Inferior parietal cortex (tissue), 1 donor: ENCODE measurements around the gene SUSD5.
"Not testable (repeated sequence)": the region's sequence is repeated elsewhere in the genome, so short reads cannot be mapped to it uniquely, and the experiment has no call there.

Experiments
- DNase-seq: peaks from one replicate; pipeline ENCODE4 v3.0.0-alpha.2; 2016; ENCODE audit errors: extremely low spot score

The SUSD5 gene

DNA sequence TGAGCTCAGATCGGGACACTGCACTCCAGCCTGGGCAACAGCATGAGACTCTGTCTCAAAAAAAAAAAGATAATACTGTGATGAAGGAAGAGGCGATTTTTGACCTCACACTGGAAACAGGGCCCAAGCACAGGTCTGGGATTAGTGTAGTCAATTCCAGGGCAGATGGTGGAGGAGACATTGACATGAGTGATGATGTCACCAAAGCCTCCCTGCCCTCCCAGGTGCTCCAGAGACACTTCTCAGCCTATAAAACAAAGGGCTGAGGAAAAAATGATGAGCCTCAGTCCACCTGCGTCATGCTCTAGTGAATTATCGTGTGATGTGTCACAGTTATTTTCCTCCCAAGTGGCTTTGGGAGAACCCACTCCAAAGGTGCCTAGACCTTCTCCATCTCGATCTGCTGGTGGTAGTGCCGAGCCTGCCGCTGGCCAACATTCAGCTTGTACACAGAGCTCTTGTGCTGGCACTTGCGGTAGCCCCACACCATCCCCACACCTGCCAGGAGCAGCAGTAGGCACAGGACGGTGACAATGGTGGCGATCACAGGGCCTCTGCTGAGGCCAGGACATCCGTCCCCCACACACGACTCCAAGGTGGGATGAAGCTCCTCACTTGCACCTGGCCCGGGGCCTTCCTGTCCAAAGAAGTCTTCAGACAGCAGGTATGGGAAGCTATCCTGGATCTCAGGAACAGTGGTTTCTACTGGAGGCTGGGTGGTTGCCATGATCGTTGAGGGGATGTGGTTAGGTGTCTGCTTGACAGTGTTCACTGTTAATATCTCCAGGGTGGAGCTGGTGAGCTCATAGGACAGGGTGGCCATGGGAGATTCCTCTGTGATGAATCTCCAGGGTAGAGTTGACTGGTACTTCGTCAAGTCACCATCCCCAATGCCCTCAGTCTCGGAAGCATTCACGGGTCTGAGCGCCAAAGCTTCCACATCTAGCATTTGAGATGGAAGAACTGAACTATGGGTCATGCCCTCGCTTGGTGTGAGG, 65.9 kb downstream of the SUSD5 start:
- no peak for DNase-seq

- DNase-seq: no peak
Measured at GRCh38 chr3:33149342-33149741, 69.3 kb downstream of the SUSD5 start.

DNA sequence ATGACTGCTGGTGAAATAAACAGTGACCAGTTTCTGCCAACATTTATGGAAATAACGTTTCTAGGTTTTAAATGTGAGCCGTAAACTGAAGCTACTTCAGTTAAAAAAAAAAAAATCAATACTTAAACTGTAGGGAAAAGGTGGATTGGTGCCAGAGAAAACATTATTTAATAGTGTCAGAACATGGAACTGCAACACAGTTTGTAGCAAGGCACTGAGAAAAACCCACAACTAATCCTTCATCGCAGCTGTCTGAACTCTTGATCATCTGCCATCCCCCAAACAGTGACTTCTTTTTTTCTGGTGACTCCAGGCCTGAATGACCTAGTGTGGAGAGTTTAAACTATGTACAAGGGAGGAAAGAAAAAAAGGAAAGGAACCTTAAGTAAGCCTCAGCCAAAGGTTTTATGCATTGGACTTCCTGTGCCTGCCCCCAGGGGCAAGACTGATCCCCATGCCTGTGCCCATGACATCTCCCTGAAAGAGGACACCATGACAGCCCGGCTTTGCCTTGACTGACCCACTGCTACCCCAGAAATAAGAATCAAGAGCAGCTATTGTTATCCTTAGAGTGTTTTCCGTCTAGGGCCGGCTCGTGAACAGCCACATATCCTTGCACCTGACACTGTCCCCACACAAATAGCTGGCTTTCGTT, 71.7 kb downstream of the SUSD5 start:
- DNase-seq: peak; percentile 84

- no peak for DNase-seq
Measured at GRCh38 chr3:33145901-33146580, 72.6 kb downstream of the SUSD5 start.

DNA sequence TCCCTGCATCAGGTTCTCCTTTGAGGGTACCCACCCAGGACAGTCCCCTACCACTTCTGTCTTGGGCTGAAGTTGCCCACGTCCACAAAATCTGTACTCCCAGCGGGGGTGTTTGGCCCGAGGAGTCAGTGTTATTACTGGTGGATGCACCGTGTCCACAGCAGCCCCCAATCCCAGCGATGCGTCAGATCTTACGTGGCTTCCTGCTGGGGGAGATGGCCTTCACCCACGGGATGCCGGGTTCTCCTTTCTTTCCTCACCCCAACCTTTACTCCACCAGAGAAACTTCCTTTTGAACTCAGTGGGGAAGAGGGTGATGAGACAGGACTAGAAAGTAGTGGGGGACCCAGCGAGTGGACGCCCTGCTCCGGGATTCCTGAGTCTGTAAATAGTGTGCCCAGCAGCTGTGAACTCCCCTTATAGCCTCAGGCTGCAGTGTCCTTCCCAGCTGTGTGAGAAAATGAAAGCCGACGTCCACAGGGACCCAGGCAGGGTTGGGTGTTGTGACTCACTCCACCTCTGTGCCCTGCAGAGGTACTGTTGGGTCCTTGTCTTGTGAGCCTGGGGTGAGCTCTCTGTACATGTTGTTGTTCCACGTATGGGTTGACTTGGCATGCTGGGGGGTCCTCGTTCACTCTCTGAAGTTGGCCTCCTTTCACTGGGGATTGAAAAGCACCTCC, 73.2 kb downstream of the SUSD5 start:
- DNase-seq: no peak

- DNase-seq: no peak
Measured at GRCh38 chr3:33144433-33144832, 74.2 kb downstream of the SUSD5 start.

DNA sequence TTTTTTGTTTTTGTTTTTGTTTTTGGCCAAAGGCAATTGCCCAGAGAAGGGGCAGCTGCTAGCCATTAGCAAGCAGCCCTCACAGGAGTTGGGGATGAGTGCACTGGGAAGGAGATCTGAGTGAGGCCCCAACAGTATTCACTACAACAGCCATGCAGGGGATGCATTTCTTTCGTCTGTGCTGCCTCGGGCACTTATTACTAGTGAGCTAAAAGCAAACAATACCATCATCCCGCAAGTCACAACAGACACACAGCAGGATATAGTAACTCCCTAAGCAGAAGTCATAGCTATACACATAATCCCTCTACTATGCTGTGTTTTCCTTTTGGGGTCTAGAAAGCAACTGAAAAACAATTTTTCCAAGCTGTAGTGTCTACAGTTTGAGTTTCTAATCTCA, 77.6 kb downstream of the SUSD5 start:
- no peak for DNase-seq

- DNase-seq: no peak
Measured at GRCh38 chr3:33139996-33140395, 78.6 kb downstream of the SUSD5 start.

DNA sequence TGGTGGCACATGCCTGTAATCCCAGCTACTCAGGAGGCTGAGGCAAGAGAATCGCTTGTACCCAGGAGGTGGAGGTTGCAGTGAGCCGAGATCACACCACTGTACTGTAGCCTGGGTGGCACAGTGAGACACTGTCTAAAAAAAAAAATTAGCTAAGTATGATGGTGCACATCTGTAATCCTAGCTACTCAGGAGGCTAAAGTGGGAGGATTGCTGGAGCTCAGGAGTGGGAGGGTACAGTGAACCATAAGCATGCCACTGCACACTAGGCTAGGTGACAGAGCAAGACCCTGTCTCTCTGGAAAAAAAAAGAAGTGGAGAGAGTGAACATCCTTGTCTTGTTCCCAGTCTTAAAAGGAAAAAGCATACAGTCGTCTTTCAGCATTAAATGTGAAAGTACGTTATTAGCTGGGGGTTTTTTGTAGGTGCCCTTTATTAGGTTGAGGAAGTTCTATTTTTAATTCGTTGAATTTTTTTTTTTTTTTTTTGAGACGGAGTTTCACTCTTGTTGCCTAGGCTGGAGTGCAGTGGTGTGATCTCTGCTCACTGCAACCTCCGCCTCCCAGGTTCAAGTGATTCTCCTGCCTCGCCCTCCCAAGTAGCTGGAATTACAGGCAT, 79.5 kb downstream of the SUSD5 start:
- not testable (repeated sequence) for DNase-seq

- DNase-seq: no peak
Measured at GRCh38 chr3:33137691-33138090, 80.9 kb downstream of the SUSD5 start.

DNA sequence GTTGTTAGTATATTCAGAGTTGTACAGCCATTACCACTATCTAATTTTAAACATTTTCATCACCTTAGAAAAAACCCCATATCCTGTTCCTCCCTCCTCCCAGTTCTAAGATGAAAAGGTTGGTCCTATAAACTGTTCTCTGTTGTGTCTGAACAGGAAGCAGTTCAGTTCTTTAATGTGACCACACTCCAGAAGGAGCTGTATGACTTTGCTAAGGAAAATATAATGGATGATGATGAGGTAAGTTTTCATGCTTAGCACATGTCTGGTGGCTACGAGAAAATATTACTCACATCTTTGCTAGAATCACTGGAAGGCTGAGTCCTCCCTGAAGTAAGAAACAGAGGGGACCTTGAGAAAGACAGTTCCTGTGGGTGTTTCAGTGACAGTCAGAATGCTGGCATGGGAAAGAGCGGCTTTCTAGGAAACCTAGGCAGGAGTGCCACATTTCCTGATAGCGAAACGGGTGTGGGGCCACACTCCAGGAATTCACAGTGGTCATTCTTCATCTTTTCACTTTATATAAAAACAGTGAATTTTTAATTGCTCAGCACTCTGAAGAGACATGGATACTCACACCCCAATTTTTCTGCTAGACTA, 84.5 kb downstream of the SUSD5 start:
- DNase-seq: no peak

- no peak for DNase-seq
Measured at GRCh38 chr3:33132019-33132360, 86.6 kb downstream of the SUSD5 start.

DNA sequence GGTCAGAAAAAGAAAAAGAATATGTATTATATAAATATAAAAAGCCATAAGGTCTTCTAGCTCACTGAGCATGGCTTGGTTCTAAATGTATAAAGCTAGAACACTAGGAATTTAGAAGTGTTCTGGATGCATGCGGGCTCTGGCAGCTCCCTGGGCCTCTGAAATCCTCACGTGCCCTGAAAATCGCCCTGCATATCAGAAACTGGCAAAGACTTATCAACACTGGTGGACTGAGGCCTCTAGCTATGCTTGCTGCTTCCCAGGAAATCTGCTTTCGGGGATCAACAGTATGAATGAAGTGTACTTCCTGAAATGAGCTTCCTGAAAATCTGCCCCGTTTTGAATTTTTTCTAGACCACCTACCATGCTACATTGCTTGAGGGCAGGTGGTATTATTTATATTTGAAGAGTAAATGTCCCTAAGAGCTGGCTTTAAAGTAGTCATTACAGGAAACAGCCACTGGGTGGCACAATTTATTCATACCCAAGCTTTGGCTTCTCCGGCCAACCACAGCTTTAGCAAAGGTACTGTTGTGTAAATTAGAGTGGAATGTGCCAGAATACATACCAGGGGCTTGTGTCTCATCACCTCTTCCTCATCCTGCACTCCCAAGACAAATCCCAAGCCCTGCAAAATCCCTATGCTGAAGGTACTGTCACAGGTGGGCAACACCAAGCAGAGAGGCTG, 87.1 kb downstream of the SUSD5 start:
- peak; percentile 89 for DNase-seq

DNA sequence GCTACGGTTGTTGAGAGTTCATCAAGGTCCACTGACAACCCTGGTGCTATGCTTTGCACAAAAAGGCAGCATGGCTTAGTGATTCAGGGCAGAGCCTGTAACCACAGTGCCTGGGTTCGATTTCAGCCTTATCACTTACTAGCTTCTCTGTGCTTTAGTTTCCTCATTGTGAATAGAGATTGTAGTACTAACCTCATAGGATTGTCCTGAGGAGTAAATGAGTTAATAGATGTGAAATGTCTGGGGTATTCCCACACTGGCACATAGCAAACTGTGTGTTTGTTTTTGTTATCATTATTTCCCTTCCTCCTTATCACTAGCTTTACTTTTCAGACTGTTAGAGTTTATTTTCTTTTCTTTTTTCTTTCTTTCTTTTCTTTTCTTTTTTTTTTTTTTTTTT, 88.5 kb downstream of the SUSD5 start:
- DNase-seq: no peak

- no peak for DNase-seq
Measured at GRCh38 chr3:33128706-33129105, 89.9 kb downstream of the SUSD5 start.

DNA sequence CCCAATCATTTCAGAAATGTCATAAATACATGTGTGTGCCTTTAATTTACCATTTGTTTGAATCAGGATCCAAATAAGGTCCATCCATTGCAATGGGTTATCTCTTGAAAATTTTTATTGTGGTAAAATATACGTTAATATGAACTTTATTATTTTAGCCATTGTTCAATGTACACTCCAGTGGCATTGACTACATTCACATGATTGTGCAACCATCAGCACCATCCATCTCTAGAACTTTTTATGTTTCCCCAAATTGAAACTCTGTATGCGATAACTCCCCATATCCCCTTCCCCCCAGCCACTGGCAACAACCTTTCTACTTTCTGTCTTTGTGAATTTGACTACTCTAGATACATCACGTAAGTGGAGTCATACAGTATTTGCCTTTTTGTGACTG, 92.8 kb downstream of the SUSD5 start:
- DNase-seq: no peak

GRCh38 chr3:33124638-33125037, 94.0 kb downstream of the SUSD5 start:
- no peak for DNase-seq

- no peak for DNase-seq
Measured at GRCh38 chr3:33122991-33123390, 95.6 kb downstream of the SUSD5 start.

GRCh38 chr3:33119891-33120290, 98.7 kb downstream of the SUSD5 start:
- no peak for DNase-seq

- DNase-seq: no peak
Measured at GRCh38 chr3:33117461-33117860, 101.1 kb downstream of the SUSD5 start.
